Omental fat pad (tissue), 4 donors: ENCODE data around the gene RALGAPB. TPM values are rescaled to one million over a fixed set of nuclear protein-coding genes. Genes with fewer than 3 reads are reported as not detected.
"Not testable (repeated sequence)": the region's sequence is repeated elsewhere in the genome, so short reads cannot be mapped to it uniquely, and the experiment has no call there.

Experiments used
- ATAC-seq: fragments of 150-250 bp; one replicate; pipeline ENCODE4 v1.9.1; 2016; ENCODE audit warnings: mild to moderate bottlenecking, moderate library complexity; ENCODE audit not compliant: low FRiP score
- DNase-seq: peaks from one replicate; pipeline ENCODE4 v3.0.0-alpha.2; 2019; ENCODE audit warnings: low spot score
- total RNA-seq, 4 donors: library from RNA; depleted of rRNA; stranded (reverse); fragments of >200 nt; gene quantifications; one replicate each; pipeline ENCODE4 v1.1.0, GENCODE V29; 2016
- TF ChIP-seq, protein P1 (sequence below), 3 donors: fragments of 450-650 bp; IDR thresholded peaks; one replicate each; pipeline ENCODE4 v1.5.1; 2016 to 2017; ENCODE audit warnings: antibody characterized with exemption in 3 of 3, mild to moderate bottlenecking in 3 of 3, moderate library complexity in 2 of 3

The RALGAPB gene
- total RNA-seq, 4 donors from 2014 or later = 27.1 to 39.9 (median 32.3) TPM

DNA sequence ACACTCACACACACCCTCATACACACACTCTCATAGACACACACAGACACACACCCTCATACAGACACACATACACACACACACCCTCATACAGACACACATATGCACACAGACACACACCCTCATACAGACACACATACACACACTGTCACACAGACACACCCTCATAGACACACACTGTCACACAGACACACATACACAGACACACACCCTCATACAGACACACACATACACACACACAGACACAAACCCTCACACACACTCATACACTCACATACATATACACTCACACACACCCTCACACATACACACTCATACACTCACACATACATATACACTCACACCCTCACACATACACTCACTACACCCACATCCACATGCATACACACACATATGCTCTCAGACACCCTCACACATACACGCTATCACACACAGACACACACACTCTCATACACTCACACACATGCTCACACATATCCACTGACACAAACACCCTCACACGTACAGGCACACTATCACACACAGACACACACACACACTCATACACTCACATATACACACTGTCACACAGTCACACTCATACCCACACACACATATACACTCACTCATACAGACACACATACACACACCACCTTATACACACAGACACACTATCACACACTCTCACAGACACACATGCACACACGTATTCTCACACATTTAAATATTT, 117.5 kb downstream of the RALGAPB start:
- no peak for ATAC-seq
- TF ChIP-seq, protein P1, sequence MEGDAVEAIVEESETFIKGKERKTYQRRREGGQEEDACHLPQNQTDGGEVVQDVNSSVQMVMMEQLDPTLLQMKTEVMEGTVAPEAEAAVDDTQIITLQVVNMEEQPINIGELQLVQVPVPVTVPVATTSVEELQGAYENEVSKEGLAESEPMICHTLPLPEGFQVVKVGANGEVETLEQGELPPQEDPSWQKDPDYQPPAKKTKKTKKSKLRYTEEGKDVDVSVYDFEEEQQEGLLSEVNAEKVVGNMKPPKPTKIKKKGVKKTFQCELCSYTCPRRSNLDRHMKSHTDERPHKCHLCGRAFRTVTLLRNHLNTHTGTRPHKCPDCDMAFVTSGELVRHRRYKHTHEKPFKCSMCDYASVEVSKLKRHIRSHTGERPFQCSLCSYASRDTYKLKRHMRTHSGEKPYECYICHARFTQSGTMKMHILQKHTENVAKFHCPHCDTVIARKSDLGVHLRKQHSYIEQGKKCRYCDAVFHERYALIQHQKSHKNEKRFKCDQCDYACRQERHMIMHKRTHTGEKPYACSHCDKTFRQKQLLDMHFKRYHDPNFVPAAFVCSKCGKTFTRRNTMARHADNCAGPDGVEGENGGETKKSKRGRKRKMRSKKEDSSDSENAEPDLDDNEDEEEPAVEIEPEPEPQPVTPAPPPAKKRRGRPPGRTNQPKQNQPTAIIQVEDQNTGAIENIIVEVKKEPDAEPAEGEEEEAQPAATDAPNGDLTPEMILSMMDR (IDR thresholded peaks at IDR 0.05) = no peak
- DNase-seq = no peak

DNA sequence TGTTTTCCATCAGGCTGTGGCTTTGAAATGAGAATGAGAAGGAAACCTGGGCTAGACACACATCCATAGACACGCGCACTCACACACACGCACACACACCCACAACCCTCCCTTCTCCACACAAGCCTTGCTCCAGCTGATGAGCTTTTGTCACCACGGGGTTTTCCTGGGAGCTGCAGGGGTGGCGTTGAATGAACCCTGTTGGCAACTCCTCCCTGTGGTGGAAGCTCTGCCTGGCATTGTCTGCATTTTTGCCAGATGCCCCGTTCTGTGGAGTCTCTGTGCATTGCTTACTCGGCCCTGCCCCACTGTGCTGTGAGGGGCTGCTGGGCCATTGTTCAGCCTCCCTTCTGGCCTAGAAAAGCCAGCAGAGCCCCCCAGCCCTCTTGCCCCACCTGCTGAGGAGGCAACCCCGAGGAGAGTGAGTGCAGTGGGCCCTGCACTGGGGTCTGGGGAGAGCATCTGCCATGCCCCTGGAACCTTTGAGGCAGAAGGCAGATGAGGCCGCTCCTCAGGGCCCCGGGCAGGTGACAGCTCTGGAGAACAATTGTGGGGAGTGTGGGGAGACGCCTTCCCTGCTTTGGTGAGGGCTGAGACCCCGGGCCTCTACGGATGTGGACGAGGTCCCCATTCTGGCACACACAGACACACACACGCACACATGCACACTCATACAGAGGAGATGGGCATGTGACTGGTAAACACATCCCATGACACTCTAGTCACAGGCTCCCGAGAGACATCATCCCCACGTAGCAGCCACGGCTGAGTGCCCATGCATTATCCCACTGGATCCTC, 118.2 kb downstream of the RALGAPB start:
- ATAC-seq = no peak
- no peak for DNase-seq
- TF ChIP-seq, protein P1 (IDR thresholded peaks at IDR 0.05) = no peak

DNA sequence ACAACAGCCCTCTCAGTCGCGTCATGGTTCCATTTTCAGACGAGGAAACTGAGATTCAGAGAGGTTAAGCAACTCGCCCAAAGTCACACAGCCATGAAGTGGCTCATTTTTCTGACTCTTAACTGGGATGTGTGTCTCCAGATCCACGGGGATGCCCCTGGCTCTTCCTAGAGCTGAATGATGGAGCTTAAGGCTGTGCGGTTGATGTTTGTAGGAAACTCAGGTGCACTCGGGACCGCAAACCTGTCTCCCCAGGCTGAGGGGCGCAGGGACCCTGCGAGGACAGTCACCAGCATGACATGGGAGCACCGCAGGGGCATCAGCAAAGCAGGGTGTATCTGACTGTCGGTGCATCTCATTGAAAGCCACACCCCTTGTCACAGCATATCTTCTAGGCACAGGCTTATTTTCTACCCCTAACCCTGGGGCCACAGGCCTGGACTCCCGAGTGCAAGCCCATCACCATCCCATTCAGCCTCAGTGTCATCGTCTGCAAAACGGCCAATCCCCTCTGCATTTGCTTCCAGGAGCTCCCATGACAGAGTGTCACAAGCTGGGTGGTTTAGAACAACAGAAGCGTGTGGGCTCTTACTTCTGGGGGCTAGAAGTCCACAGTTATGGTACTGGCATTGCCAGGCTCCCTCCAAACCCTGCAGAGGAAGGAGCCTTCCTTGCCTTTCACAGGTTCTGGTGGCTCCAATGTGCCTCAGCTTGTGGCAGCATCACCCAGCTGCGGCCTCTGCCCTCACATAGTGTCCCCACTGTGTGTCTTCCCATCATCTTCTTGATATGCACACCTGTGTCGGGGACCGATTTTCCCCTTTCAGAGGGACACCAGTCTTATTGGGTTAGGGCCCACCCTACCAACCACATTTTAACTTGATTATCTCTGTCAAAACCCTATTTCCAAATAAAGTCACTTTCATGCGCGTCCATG, 119.1 kb downstream of the RALGAPB start:
- DNase-seq = no peak

DNA sequence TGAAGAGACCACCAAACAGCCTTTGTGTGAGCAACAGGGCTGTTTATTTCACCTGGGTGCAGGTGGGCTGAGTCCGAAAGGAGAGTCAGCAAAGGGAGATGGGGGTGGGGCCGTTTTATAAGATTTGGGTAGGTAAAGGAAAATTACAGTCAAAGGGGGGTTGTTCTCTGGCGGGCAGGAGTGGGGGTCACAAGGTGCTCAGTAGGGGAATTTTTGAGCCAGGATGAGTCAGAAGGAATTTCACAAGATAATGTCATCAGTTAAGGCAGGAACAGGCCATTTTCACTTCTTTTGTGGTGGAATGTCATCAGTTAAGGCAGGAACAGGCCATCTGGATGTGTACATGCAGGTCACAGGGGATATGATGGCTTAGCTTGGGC, 119.8 kb downstream of the RALGAPB start:
- DNase-seq, ATAC-seq: not testable (repeated sequence)

More for the DNA sequence above, 119.1 kb downstream of the RALGAPB start:
- no peak for ATAC-seq
- TF ChIP-seq, protein P1 (IDR thresholded peaks at IDR 0.05) = no peak

DNA sequence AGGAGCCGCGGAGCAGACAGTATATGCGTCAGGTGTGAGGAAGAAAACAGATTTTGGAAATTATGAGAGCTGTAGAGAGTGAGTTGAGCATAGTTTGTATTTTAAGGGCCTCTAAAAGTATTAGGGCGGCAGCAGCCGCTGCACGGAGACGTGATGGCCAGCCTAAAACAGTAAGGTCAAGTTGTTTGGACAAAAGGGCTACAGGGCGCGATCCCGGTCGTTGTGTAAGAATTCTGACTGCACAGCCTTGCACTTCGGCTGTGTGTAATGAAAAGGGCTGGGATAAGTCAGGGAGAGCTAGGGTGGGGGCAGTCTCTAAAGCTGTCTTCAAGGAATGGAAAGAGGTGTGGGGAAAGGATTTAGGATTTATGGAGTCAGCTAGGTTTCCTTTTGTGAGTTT, 121.6 kb downstream of the RALGAPB start:
- not testable (repeated sequence) for DNase-seq, ATAC-seq

DNA sequence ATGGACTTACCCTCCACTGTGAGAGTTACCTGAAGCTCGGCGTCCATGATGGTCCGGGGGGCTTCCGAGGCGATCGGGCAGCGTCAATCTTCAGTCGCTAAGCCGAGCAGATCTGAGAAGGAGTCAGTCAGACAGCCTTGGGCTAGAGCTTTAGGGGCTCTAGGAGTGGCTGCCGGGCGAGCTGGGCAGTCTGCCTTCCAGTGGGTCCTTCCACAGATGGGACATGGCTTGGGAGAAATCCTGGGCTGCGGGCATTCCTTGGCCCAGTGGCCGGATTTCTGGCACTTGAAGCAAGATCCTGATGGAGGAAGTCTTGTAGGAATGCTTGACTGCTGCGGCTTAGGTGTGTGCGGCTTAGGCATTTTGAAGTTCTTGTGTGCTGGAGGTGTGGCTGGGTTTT, 123.2 kb downstream of the RALGAPB start:
- not testable (repeated sequence) for ATAC-seq, DNase-seq

DNA sequence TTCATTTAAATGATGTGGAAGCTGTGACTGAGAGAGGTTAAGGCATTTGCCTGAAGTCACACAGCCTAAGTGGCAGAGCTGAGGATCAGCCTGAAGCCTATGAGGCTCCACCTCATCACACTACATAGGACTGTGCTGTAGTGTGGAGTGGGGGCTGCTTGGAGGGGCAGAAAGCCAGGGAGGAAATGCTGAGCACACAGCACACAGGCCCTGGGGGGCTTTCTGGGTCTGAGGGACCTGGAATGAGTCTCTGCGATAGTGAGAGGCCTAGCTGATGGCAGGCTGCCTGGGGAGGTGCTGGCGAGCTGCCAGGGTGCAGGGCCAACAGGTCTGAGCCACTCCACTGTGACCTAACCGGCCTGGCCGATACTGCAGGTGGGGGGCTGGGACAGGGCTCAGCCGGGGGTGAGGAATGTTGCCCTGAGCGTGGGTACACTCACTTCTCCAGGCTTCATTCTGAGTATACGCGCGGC, 126.8 kb downstream of the RALGAPB start:
- TF ChIP-seq, protein P1 (IDR thresholded peaks at IDR 0.05) = no peak
- DNase-seq = no peak
- no peak for ATAC-seq

DNA sequence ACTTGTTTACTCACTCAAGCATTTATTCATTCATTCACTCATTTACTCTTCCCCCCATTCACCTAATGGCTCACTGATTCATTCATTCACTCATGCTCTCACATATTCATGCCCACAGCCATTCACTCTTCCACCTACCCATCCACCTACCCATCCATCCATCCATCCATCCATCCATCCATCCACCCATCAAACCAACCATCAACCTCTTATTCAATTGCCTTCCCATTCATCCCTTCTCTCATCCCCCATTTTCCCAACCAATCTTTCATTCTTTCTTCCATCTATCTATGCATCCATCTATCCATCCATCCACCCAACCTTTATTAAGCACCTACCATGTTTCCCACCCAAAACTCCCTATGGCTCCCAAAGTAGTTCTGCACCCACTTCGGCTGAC, 127.4 kb downstream of the RALGAPB start:
- no peak for DNase-seq
- TF ChIP-seq, protein P1 (IDR thresholded peaks at IDR 0.05) = no peak
- ATAC-seq = no peak
